KBM-7 (cell line): ENCODE data around the gene SLC4A4.

Experiments
- DNase-seq: peaks from one replicate; pipeline ENCODE4 v3.0.0-alpha.2; 2015
- in situ Hi-C: fragments of 300-500 bp; cut with MboI; formaldehyde crosslinking; loops from 2 replicates; pipeline ENCODE4 v1.14.3; 2020; ENCODE audit warnings: low sequenced_read_pairs, low pct_unique_long_range_greater_than_20kb, mixed read lengths

The SLC4A4 gene

GRCh38 chr4:71518283-71518989 lies 179.6 kb downstream of the SLC4A4 start:
- DNase-seq = no peak
- in situ Hi-C loops = no loop called here

DNA sequence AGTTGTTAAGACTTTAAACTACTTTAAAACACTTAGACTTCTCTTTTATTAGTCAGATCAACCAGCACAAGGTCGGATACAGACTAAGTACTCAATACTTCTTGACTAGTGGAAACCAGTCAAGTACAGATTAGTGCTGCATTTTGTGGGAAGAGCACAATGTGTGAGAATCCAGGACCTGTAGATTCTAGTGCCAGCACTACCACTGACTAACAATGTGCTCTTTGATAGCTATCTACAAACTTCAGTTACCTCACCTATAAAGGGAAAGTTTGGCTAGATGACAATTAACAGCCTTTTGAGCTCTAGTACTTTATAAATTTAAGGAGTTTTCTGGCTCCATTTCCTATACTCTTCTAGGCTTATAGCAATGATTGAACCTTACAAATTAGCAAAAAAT lies 181.5 kb downstream of the SLC4A4 start:
- no peak for DNase-seq
- in situ Hi-C loops = no loop called here

- in situ Hi-C loops = no loop called here
- DNase-seq = no peak
These were observed 182.0 kb downstream of the SLC4A4 start for GRCh38 chr4:71520850-71521249.

GRCh38 chr4:71524756-71525155 lies 185.9 kb downstream of the SLC4A4 start:
- DNase-seq = no peak
- in situ Hi-C loops = no loop called here

DNA sequence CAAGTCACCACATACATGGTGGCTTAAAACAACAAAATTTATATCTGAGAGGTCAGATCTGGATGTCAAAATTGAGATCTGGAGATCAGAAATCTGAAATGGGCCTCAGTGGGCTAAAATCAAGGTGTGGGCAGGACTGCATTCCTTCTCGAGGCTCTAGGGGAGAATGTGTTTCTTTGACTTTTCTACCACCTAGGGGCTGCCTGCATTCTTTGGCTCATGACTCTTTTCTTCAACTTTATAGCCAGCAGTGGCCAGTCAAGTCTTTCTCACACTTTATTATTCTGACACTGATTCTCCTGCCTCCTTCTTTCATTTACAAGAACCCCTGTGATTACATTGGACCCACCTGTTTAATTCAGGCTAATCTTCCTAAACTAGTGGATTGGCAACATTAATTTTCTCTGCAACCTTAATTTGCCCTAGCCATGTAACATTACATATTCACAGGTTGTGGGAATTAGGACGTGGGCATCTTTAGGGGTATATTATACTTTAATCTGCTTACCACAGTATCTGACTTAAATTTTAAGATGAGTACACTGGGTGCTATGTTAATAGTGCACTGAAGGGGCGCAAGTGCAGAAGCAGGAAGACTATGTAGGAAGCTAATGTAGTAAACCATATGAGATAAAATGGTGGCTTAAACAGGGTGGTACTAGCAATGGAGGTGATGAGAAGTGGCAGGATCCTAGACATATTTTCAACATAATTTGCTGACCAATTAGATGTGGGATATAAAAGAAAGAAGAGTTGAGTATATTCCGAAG lies 188.0 kb downstream of the SLC4A4 start:
- in situ Hi-C loops = no loop called here
- DNase-seq = peak; percentile 0

GRCh38 chr4:71532407-71532806 lies 193.6 kb downstream of the SLC4A4 start:
- no peak for DNase-seq
- in situ Hi-C loops = no loop called here

- in situ Hi-C loops = no loop called here
- DNase-seq = no peak
These were observed 194.3 kb downstream of the SLC4A4 start for GRCh38 chr4:71533121-71533520.

DNA sequence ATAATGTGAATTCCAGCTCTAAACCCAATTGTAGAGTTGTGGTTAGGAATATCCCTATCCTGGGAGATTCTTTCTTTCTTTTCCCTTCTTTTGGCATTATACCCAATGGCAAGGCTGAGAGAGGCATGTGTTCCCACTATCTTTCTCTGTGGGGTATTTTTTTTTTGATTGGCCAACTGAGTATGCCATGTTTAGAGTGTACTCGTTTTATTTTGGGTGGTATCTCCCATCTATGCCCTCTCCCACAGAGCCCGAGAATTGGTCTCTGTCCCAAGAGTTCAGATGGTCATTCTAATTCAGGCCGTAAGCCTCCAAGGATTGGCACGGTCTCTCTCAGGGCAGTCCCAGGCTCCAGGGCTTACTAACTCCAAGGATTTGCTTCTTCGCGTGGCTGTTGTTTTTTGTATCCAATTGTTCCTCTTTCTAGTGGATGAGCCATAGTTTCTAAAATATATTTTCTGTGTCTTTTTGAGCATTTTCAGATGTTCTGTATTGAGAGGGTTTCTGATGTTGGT lies 198.8 kb downstream of the SLC4A4 start:
- in situ Hi-C loops = no loop called here
- no peak for DNase-seq

DNA sequence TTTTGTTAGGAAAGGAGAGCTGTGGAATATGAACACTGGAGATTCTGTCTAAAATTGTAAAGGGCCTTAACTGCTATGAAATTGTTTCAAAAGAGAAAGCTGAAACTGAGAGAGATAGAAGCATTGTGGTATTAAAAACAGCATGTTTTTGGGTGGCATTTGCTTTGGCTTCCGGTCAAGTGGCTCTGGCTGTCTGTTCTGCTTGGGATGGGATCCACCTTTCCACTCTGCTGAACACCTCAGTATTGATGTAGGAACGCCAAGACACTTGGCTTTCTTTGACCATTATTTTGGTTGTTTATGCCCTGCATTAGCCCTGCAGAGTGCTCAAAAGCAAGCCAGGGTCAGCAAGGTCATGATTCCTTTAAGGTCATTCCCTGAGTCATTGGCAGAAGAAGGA lies 199.7 kb downstream of the SLC4A4 start:
- DNase-seq = no peak
- in situ Hi-C loops = no loop called here

GRCh38 chr4:71540749-71541269 lies 202.0 kb downstream of the SLC4A4 start:
- in situ Hi-C loops = no loop called here
- DNase-seq = no peak

- in situ Hi-C loops = no loop called here
These were observed 202.7 kb downstream of the SLC4A4 start for GRCh38 chr4:71541541-71541940.

DNA sequence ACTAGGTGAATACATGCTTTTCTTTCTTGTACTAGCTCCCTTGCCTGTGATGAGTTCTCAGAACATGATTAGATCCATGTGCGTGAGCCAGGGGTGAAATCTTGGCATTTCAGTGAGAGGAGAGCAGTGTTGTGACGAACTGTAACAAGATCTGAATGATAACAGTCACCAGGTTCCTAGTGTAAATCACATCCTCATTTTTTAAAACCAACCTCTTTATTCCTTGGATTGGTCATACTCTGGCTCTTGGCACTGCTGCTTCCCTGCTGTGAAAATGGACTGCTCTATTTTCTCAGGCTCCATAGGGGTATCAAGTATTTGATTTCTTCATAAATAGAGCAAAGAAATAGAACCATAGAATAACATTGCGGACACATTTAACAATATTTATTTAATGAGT lies 206.3 kb downstream of the SLC4A4 start:
- in situ Hi-C loops = no loop called here

More at GRCh38 chr4:71541541-71541940, 202.7 kb downstream of the SLC4A4 start:
- no peak for DNase-seq

GRCh38 chr4:71549516-71550160 lies 210.8 kb downstream of the SLC4A4 start:
- in situ Hi-C loops = no loop called here
- DNase-seq = no peak

More for the DNA sequence above, 206.3 kb downstream of the SLC4A4 start:
- no peak for DNase-seq

GRCh38 chr4:71550220-71551165 lies 211.7 kb downstream of the SLC4A4 start:
- no peak for DNase-seq

DNA sequence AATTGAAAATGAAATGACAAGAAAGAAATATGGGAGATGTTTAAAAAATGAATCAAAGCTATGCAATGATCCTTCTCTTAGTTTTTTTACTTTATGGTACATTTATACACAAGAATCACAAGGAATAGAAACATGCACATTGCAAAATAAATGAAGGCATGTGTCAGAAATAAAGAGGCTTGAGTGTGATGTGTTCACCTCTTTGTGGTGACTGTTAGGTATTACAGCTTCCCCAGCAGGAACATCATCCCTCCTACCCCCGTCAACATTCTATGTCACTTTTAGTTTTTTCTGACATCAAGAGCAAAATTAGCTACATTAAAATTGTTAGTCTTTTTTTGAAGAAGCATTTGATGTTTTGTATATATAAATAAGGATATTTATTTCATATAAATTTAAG lies 214.8 kb downstream of the SLC4A4 start:
- in situ Hi-C loops = no loop called here
- DNase-seq = peak; percentile 11

More at GRCh38 chr4:71550220-71551165, 211.7 kb downstream of the SLC4A4 start:
- in situ Hi-C loops = no loop called here

DNA sequence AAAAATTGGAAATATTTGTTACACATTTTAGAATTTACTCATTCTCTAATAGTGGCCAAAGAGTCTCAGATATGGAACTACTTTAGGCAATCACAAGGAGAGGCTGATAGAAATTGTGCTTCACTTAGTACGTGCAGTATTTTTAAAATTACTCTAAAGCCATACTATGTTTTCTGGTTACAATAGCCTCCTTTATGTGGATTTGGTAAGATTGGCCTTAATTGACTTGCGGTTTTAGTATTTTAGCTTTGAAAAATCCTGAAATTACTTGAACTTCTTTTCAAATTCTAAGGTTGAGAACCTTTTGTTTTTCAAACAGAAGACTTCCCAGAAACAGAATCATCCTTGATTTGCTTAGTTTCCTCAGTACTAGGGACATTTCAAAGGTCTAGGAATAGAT lies 215.2 kb downstream of the SLC4A4 start:
- no peak for DNase-seq
- in situ Hi-C loops = no loop called here

- in situ Hi-C loops = no loop called here
- DNase-seq = no peak
These were observed 219.4 kb downstream of the SLC4A4 start for GRCh38 chr4:71558248-71558647.

GRCh38 chr4:71559957-71560571 lies 221.2 kb downstream of the SLC4A4 start:
- no peak for DNase-seq
- in situ Hi-C loops = no loop called here
